ENCODE results near the gene IL26. TPM values are rescaled to one million over a fixed set of nuclear protein-coding genes. Genes with fewer than 3 reads are reported as not detected.

The IL26 gene
- total and polyA plus RNA-seq, 4 donors: not detected

DNA sequence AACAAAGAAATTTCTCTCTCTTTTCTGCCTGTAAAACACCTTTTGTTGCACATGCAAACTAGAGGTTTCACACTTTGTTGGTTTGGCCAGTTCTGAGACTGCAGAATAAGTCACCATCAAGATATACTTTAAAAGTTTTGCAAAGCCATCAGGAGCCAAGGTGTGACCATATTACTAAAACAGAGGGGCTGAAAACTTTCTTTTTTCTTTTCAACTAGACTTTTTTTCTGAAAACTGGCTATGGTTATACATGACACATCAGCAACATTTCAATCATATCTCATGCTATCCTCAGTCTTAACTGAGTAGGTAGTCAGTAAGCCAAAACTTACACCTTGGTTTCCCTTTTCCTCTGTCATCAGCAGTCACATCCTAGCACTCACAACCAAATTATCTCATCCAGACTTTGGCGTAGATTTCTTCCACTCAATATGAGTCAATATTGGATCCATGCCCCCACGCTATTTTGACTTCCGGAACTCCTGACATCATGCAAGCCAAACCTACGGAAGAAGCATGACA, 62.0 kb downstream of the IL26 start:
- no peak for DNase-seq
- ATAC-seq (ENCODE audit: insufficient read depth, low FRiP score): no peak

DNA sequence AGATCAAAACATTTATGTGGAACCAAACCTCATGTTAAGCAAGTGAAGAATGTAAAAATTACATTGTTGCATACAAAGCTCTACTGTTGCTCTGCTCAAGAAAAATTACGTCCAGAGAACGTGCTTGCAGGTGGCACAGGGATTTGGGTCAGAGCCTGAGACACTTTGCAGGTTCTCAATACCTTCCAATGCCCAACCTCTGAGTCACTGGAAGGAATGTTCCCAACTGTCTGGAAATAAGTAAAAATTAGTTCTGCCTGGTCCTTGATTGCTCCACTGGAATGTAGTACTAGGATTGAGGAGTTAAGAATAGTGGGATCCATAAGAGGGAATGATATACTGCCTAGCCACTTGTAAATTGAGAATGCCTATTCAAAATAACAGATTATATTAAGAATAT, 63.2 kb downstream of the IL26 start:
- no peak for ATAC-seq (ENCODE audit: insufficient read depth, low FRiP score)

More for the DNA sequence above, 62.0 kb downstream of the IL26 start:
- Histone ChIP-seq H3K4me3 (no peak overlapping the region), H3K9ac (ENCODE audit: insufficient read depth in 1 of 2, low read length in 2 of 2) (no peak overlapping the region), H3K27ac (ENCODE audit: low read depth in 1 of 2, low read length in 1 of 2) (no peak overlapping the region), H3K9me3 (ENCODE audit: control insufficient read depth in 4 of 4, insufficient read depth in 3 of 4, low read length in 3 of 4) (no peaks in the 10 kb centered on the region), H3K27me3 (ENCODE audit: control insufficient read depth in 3 of 3, insufficient read depth in 3 of 3, low read length in 2 of 3) (no peaks in the 10 kb centered on the region), H3K4me1 (ENCODE audit: control insufficient read depth in 5 of 5, insufficient read depth in 5 of 5, low read length in 5 of 5) (no peaks in the 10 kb centered on the region), H3K36me3 (ENCODE audit: control insufficient read depth in 4 of 4, insufficient read depth in 4 of 4, low read length in 4 of 4) (no peaks in the 10 kb centered on the region)
- WGBS, 2 donors: 88 to 91% methylated on average over 4 of the region's 4 CpGs
- TF ChIP-seq, protein P1, sequence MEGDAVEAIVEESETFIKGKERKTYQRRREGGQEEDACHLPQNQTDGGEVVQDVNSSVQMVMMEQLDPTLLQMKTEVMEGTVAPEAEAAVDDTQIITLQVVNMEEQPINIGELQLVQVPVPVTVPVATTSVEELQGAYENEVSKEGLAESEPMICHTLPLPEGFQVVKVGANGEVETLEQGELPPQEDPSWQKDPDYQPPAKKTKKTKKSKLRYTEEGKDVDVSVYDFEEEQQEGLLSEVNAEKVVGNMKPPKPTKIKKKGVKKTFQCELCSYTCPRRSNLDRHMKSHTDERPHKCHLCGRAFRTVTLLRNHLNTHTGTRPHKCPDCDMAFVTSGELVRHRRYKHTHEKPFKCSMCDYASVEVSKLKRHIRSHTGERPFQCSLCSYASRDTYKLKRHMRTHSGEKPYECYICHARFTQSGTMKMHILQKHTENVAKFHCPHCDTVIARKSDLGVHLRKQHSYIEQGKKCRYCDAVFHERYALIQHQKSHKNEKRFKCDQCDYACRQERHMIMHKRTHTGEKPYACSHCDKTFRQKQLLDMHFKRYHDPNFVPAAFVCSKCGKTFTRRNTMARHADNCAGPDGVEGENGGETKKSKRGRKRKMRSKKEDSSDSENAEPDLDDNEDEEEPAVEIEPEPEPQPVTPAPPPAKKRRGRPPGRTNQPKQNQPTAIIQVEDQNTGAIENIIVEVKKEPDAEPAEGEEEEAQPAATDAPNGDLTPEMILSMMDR (IDR thresholded peaks at IDR 0.05; ENCODE audit: control extremely low read depth, extremely low read depth): no peak

DNA sequence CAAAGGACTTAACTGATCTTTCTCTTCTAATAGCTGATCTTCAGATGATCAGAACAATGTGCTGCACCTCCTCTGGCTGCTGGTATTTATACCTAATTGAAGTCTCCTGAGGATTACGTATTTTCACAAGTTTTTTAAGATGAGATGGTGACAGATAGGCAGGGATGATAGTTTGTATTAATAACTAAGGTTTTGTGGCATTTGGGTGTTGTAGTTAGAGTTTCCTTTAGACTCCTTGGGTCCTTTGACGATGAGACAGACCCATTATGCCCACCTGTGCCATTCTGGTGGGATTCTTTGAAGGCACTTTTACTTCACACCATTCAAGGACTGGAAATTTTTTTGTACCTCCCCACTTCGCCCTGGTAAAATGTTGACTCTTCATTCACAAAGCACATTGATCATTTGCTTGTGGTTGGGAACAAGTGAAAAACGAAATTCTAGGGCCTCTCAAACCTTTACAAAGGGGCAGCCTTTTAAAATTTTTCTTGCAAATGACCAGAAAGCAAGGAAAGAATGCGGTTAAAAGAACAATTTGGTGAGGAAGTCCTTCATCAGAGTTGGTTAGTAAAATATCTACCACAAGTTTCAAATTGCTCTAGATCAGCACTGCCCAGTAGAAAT, 65.8 kb downstream of the IL26 start, which contains the start of gene IFNG:
Gene IFNG (minus strand): TSS at position 60 of the 624 bp plus-strand sequence. CDS start 125 bp downstream, outside the sequence.
- Histone ChIP-seq H3K9me3 (ENCODE audit: control insufficient read depth in 4 of 4, insufficient read depth in 3 of 4, low read length in 3 of 4) (no peaks in the 10 kb centered on the region), H3K4me3 (no peak within 1 kb of the TSS)
- no peak for ATAC-seq (ENCODE audit: insufficient read depth, low FRiP score)

More for the DNA sequence above, 63.2 kb downstream of the IL26 start:
- 86 to 91% methylated on average over 2 of the region's 2 CpGs for WGBS, 2 donors
- no peaks in the 10 kb centered on the region for H3K27me3 ChIP-seq (ENCODE audit: control insufficient read depth in 3 of 3, insufficient read depth in 3 of 3, low read length in 2 of 3)
- DNase-seq: no peak
- H3K27ac ChIP-seq (ENCODE audit: low read depth in 1 of 2, low read length in 1 of 2): no peak overlapping the region
- no peaks in the 10 kb centered on the region for H3K4me1 ChIP-seq (ENCODE audit: control insufficient read depth in 5 of 5, insufficient read depth in 5 of 5, low read length in 5 of 5)
- no peaks in the 10 kb centered on the region for H3K36me3 ChIP-seq (ENCODE audit: control insufficient read depth in 4 of 4, insufficient read depth in 4 of 4, low read length in 4 of 4)
- TF ChIP-seq, protein P1 (IDR thresholded peaks at IDR 0.05; ENCODE audit: control extremely low read depth, extremely low read depth): no peak
- H3K4me3 ChIP-seq: no peak overlapping the region
- no peaks in the 10 kb centered on the region for H3K9me3 ChIP-seq (ENCODE audit: control insufficient read depth in 4 of 4, insufficient read depth in 3 of 4, low read length in 3 of 4)
- no peak overlapping the region for H3K9ac ChIP-seq (ENCODE audit: insufficient read depth in 1 of 2, low read length in 2 of 2)

More for the DNA sequence above, 65.8 kb downstream of the IL26 start, which contains the start of gene IFNG:
- Histone ChIP-seq H3K4me1 (ENCODE audit: control insufficient read depth in 5 of 5, insufficient read depth in 5 of 5, low read length in 5 of 5) (no peaks in the 10 kb centered on the region), H3K36me3 (ENCODE audit: control insufficient read depth in 4 of 4, insufficient read depth in 4 of 4, low read length in 4 of 4) (no peaks in the 10 kb centered on the region), H3K9ac (ENCODE audit: insufficient read depth in 1 of 2, low read length in 2 of 2) (no peak within 1 kb of the TSS), H3K27me3 (ENCODE audit: control insufficient read depth in 3 of 3, insufficient read depth in 3 of 3, low read length in 2 of 3) (no peaks in the 10 kb centered on the region), H3K27ac (ENCODE audit: low read depth in 1 of 2, low read length in 1 of 2) (no peak within 1 kb of the TSS)
- DNase-seq: no peak
- TF ChIP-seq, protein P1 (IDR thresholded peaks at IDR 0.05; ENCODE audit: control extremely low read depth, extremely low read depth): no peak
- WGBS, 2 donors: 67 to 83% methylated on average over 5 of the region's 5 CpGs

Data from lung (tissue), 12 donors.